IPS-18c (cell line): Measurements from ENCODE around the gene OR2T29.
"Not testable (repeated sequence)": the region's sequence is repeated elsewhere in the genome, so short reads cannot be mapped to it uniquely, and the experiment has no call there.

Experiments used
- H3K4me3 ChIP-seq: 2 replicates; pipeline ENCODE4 v1.7.0; 2013; ENCODE audit warnings: low read depth, mild to moderate bottlenecking, low read length, moderate library complexity; ENCODE audit not compliant: insufficient read depth
- H3K9me3 ChIP-seq: one replicate; pipeline ENCODE4 v1.6.1; 2013; ENCODE audit warnings: mild to moderate bottlenecking, low read length, moderate library complexity; ENCODE audit not compliant: control insufficient read depth, insufficient read depth

The OR2T29 gene

GRCh38 chr1:248551027-248551426 lies 11.5 kb downstream of the OR2T29 start:
- not testable (repeated sequence) for H3K4me3 ChIP-seq, H3K9me3 ChIP-seq

- H3K9me3 ChIP-seq, H3K4me3 ChIP-seq: not testable (repeated sequence)
These were observed 15.2 kb downstream of the OR2T29 start for GRCh38 chr1:248547383-248547782.

- not testable (repeated sequence) for H3K4me3 ChIP-seq, H3K9me3 ChIP-seq
These were observed 25.1 kb downstream of the OR2T29 start for GRCh38 chr1:248537449-248537848.

- peaks cover 2% of the 10 kb centered on the region for H3K9me3 ChIP-seq
- no peak overlapping the region for H3K4me3 ChIP-seq
These were observed 40.7 kb downstream of the OR2T29 start for GRCh38 chr1:248521856-248522255.

- not testable (repeated sequence) for H3K4me3 ChIP-seq
These were observed 52.4 kb downstream of the OR2T29 start for GRCh38 chr1:248510217-248510616.

GRCh38 chr1:248507773-248508172 lies 54.8 kb downstream of the OR2T29 start, which contains the start of gene OR2G6:
Gene OR2G6 (plus strand): TSS chr1:248508073. CDS start chr1:248521647, 13,574 bp downstream.
- H3K9me3 ChIP-seq, result not testable (repeated sequence)

More at GRCh38 chr1:248510217-248510616, 52.4 kb downstream of the OR2T29 start:
- not testable (repeated sequence) for H3K9me3 ChIP-seq

More at GRCh38 chr1:248507773-248508172, 54.8 kb downstream of the OR2T29 start, which contains the start of gene OR2G6:
- H3K4me3 ChIP-seq, result not testable (repeated sequence)
